Glutamatergic neuron (in vitro differentiated cells): ENCODE data around the gene ACE. TPM values are rescaled to one million over a fixed set of nuclear protein-coding genes. Genes with fewer than 3 reads are reported as not detected.

Experiments used
- DNase-seq: peaks from one replicate; pipeline ENCODE4 v3.0.0; 2022
- H3K27ac Mint-ChIP-seq: one replicate; pipeline ENCODE4 v1.8.0; 2020; ENCODE audit warnings: mild to moderate bottlenecking, mixed read lengths, inconsistent platforms; ENCODE audit not compliant: unreplicated experiment
- H3K27me3 Mint-ChIP-seq: one replicate; pipeline ENCODE4 v1.8.0; 2020; ENCODE audit warnings: mild to moderate bottlenecking, moderate library complexity, mixed read lengths, inconsistent platforms; ENCODE audit not compliant: unreplicated experiment
- H3K36me3 Mint-ChIP-seq: one replicate; pipeline ENCODE4 v1.8.0; 2020; ENCODE audit warnings: mild to moderate bottlenecking, mixed read lengths, inconsistent platforms; ENCODE audit not compliant: unreplicated experiment
- H3K4me1 Mint-ChIP-seq: one replicate; pipeline ENCODE4 v1.8.0; 2020; ENCODE audit warnings: mild to moderate bottlenecking, low read depth, mixed read lengths, inconsistent platforms; ENCODE audit not compliant: unreplicated experiment
- H3K4me3 Mint-ChIP-seq: one replicate; pipeline ENCODE4 v1.8.0; 2020; ENCODE audit warnings: mild to moderate bottlenecking, mixed read lengths, inconsistent platforms; ENCODE audit not compliant: unreplicated experiment
- H3K9me3 Mint-ChIP-seq: one replicate; pipeline ENCODE4 v1.8.0; 2020; ENCODE audit warnings: mild to moderate bottlenecking, moderate library complexity, mixed read lengths, inconsistent platforms; ENCODE audit not compliant: unreplicated experiment
- total RNA-seq: library from RNA; stranded (reverse); fragmentation: NEBNext Ultra II Directional; extraction: Animal tissue kit (Norgen Biotek cat#: 25700); gene quantifications from one replicate; pipeline ENCODE4 v1.2.1, GENCODE V29; 2021; ENCODE audit not compliant: unreplicated experiment
- TF ChIP-seq, protein P1 (sequence below): fragments of 200-600 bp; sonication (generic); IDR thresholded peaks from one replicate; pipeline ENCODE4 v1.5.0; 2021; ENCODE audit not compliant: partially characterized antibody, unreplicated experiment

The ACE gene
- total RNA-seq, 1 donor from 2014 or later, result 3.7 TPM

DNA sequence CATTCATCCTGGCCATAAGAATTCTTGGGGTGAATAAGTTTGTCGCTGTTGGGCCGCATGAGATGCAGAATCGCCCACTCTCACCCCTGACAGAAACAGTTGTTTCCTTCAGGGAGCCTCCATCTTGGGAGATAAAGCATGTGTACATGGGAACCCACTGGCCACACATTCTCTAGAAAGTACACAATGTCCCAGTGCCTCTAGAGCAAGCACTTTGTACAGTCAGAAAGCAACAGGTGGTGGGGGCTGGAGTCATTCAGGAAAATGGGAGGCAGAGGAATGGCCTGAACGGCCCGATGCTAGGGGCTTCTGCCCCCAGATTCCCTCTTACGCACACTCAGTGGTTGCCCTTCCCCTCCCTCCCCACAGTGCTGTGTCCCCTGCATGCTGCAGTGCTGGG, 16.1 kb downstream of the ACE start:
- Mint-ChIP-seq H3K9me3 (no peaks in the 10 kb centered on the region), H3K4me3 (no peak overlapping the region), H3K27me3 (peaks cover 13% of the 10 kb centered on the region), H3K4me1 (peaks cover 17% of the 10 kb centered on the region), H3K27ac (no peak overlapping the region), H3K36me3 (no peaks in the 10 kb centered on the region)
- TF ChIP-seq, protein P1, sequence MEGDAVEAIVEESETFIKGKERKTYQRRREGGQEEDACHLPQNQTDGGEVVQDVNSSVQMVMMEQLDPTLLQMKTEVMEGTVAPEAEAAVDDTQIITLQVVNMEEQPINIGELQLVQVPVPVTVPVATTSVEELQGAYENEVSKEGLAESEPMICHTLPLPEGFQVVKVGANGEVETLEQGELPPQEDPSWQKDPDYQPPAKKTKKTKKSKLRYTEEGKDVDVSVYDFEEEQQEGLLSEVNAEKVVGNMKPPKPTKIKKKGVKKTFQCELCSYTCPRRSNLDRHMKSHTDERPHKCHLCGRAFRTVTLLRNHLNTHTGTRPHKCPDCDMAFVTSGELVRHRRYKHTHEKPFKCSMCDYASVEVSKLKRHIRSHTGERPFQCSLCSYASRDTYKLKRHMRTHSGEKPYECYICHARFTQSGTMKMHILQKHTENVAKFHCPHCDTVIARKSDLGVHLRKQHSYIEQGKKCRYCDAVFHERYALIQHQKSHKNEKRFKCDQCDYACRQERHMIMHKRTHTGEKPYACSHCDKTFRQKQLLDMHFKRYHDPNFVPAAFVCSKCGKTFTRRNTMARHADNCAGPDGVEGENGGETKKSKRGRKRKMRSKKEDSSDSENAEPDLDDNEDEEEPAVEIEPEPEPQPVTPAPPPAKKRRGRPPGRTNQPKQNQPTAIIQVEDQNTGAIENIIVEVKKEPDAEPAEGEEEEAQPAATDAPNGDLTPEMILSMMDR, result no peak
- DNase-seq, result no peak

DNA sequence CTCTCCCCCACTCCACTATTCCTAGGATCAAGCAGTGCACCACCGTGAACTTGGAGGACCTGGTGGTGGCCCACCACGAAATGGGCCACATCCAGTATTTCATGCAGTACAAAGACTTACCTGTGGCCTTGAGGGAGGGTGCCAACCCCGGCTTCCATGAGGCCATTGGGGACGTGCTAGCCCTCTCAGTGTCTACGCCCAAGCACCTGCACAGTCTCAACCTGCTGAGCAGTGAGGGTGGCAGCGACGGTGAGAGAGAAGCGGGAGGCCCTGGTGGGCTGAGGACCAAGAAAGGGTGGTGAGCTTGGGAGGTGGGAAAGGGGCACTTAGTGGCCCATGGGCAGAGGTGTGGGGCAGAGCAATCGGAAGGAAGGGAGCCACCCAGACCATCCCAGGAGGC, 16.6 kb downstream of the ACE start:
- no peak for DNase-seq
- no peaks in the 10 kb centered on the region for H3K9me3 Mint-ChIP-seq
- TF ChIP-seq, protein P1, result no peak
- no peaks in the 10 kb centered on the region for H3K36me3 Mint-ChIP-seq
- H3K4me1 Mint-ChIP-seq, result peaks cover 17% of the 10 kb centered on the region
- H3K27me3 Mint-ChIP-seq, result peaks cover 12% of the 10 kb centered on the region
- no peak overlapping the region for H3K27ac Mint-ChIP-seq
- H3K4me3 Mint-ChIP-seq, result no peak overlapping the region

DNA sequence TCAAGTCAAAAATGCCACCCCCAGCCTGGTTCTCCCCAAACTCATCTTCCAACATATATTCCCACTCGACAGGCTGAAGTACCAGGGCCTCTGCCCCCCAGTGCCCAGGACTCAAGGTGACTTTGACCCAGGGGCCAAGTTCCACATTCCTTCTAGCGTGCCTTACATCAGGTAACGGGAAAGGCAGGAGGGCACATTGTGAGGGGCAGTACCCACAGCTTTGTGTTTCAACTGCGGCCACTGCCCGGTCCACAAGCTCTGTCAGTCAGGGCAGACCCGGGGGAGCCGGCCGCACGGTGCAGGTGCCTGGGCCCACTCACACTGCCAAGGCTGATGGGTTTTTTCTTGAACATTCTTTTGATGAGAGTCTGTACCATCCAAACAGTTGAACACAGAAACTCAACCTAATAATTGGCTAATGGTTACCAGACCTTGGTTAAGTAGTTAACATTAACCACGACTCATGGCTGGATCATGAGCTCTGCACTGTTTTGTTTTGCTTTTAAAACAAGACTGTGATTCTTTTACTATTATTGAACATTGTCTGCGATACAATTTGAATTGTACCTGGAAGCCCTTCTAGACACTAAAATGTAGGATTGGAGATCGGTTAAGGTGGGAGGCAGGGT, 17.6 kb downstream of the ACE start:
- Mint-ChIP-seq H3K27ac (no peak overlapping the region), H3K4me3 (no peak overlapping the region), H3K9me3 (no peaks in the 10 kb centered on the region), H3K36me3 (no peaks in the 10 kb centered on the region), H3K27me3 (peaks cover 9% of the 10 kb centered on the region), H3K4me1 (peaks cover 14% of the 10 kb centered on the region)
- DNase-seq, result no peak
- TF ChIP-seq, protein P1, result no peak

DNA sequence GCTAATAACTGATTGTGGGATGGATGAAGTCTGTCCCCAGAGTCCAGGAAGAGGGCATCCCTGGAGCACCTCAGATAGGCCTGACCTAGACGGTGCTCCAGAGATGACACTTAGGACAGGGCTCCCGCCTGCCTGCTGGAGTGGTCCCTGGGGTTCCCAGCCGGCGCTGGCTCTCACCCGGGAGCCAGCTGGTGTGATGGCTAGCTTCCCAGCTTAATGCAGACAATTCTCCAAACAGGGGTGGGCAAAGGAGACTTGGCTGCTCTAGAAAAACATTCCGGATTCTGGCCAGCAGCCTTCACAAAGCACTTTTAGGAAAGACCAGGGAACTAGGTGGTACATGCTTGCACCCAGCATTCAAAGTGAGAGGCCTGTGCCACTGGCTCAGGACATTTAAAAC, 18.6 kb downstream of the ACE start:
- Mint-ChIP-seq H3K36me3 (no peaks in the 10 kb centered on the region), H3K4me3 (no peak overlapping the region), H3K4me1 (peaks cover 10% of the 10 kb centered on the region), H3K27me3 (peaks cover 8% of the 10 kb centered on the region), H3K9me3 (peaks cover under 1% of the 10 kb centered on the region), H3K27ac (no peak overlapping the region)
- DNase-seq, result no peak
- TF ChIP-seq, protein P1, result no peak

DNA sequence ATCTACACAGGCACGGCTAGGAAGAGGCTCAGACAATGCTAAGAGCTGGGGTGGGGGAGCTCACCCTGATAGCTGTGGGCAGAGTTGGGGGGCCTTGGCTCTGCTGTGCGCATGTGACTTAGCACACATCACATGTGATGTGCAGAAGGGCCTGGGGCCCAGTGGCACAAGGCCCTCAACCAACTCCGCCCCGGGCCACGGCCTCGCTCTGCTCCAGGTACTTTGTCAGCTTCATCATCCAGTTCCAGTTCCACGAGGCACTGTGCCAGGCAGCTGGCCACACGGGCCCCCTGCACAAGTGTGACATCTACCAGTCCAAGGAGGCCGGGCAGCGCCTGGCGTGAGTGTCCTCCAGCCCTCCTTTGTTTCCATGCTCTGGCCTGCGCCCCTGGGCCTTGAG, 19.3 kb downstream of the ACE start:
- TF ChIP-seq, protein P1, result no peak
- peaks cover 1% of the 10 kb centered on the region for H3K9me3 Mint-ChIP-seq
- H3K4me3 Mint-ChIP-seq, result no peak overlapping the region
- H3K27ac Mint-ChIP-seq, result no peak overlapping the region
- DNase-seq, result no peak
- H3K4me1 Mint-ChIP-seq, result peaks cover 10% of the 10 kb centered on the region
- peaks cover 8% of the 10 kb centered on the region for H3K27me3 Mint-ChIP-seq
- no peaks in the 10 kb centered on the region for H3K36me3 Mint-ChIP-seq
